GM06990 (cell line): Measurements from ENCODE around the gene ZGPAT.

Source experiments
- DNase-seq: peaks from one replicate; pipeline ENCODE4 v3.0.0-alpha.2; 2011; ENCODE audit not compliant: insufficient read length; ENCODE audit errors: extremely low read depth
- H3K27me3 ChIP-seq: replicated peaks from 2 replicates; pipeline ENCODE4 v1.6.0; 2011; ENCODE audit warnings: low read length; ENCODE audit not compliant: control insufficient read depth, insufficient read depth
- H3K36me3 ChIP-seq: 2 replicates; pipeline ENCODE4 v1.5.1; 2011; ENCODE audit warnings: low read length; ENCODE audit not compliant: control insufficient read depth, insufficient read depth
- H3K4me3 ChIP-seq: replicated peaks from 2 replicates; pipeline ENCODE4 v1.5.1; 2011; ENCODE audit warnings: low read depth, mild to moderate bottlenecking, control low read depth, low read length
- TF ChIP-seq, protein P1 (sequence below): IDR thresholded peaks from 2 replicates; pipeline ENCODE4 v1.5.1; 2011; ENCODE audit warnings: low read length, control low read depth, mild to moderate bottlenecking, inconsistent platforms; ENCODE audit not compliant: insufficient read depth, poor library complexity, severe bottlenecking

The ZGPAT gene

DNA sequence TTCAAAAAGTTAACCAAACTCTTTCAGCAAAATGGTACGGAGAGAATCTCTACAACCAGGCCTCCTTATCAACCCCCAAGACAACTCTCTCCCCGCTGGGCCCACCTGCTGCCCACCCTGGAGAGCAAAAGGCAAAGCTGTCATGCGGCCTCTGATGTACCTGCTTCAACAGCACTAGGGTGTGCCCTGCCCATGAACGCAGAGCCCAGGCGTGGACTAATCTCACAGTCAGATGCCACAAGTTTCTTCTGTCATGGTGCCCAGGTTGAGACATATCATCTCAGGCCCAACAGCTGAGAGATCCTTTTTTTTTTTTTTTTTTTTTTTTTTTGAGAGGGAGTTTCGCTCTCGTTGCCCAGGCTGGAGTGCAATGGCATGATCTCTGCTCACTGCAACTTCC lies 58.1 kb downstream of the ZGPAT start:
- TF ChIP-seq, protein P1, sequence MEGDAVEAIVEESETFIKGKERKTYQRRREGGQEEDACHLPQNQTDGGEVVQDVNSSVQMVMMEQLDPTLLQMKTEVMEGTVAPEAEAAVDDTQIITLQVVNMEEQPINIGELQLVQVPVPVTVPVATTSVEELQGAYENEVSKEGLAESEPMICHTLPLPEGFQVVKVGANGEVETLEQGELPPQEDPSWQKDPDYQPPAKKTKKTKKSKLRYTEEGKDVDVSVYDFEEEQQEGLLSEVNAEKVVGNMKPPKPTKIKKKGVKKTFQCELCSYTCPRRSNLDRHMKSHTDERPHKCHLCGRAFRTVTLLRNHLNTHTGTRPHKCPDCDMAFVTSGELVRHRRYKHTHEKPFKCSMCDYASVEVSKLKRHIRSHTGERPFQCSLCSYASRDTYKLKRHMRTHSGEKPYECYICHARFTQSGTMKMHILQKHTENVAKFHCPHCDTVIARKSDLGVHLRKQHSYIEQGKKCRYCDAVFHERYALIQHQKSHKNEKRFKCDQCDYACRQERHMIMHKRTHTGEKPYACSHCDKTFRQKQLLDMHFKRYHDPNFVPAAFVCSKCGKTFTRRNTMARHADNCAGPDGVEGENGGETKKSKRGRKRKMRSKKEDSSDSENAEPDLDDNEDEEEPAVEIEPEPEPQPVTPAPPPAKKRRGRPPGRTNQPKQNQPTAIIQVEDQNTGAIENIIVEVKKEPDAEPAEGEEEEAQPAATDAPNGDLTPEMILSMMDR = no peak
- H3K27me3 ChIP-seq = no peaks in the 10 kb centered on the region
- H3K36me3 ChIP-seq = no peaks in the 10 kb centered on the region
- H3K4me3 ChIP-seq = no peak overlapping the region
- DNase-seq = no peak

DNA sequence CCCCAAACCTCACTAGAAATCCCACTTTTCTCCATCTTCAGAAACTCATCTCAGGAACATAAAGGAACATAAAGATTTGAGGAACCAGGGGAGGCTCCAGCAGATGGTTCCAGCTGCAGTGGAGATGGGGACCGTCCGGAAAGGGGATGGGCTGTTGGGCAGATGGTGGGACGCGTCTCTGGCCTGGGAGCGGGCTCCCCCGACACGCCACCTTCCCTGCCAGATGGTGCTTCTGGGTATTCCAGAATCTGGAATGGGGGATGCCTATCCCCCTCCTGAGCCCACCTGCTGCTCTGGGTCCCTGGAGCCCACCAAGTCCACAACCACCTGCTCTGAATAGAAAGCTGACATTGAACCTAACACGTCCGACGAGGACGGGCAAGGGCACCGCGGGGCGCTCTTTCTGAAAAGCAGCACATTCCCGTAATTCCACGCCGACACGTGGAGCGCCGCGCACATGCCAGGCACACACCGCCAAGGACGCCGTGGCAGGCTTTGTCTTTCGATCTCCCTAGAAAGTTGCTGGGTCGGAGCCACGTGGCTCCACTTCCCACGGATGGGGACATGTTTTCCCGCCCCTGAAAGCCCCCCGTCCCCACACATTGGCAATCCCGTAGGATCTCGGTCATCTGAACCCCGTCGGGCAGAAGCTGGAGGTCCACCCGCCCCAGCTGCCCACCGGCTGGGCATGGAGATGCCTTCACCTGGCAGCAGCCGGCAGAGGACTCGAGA lies 59.0 kb downstream of the ZGPAT start:
- Histone ChIP-seq H3K4me3 (no peak overlapping the region), H3K27me3 (no peaks in the 10 kb centered on the region), H3K36me3 (no peaks in the 10 kb centered on the region)
- TF ChIP-seq, protein P1 = no peak
- DNase-seq = no peak

DNA sequence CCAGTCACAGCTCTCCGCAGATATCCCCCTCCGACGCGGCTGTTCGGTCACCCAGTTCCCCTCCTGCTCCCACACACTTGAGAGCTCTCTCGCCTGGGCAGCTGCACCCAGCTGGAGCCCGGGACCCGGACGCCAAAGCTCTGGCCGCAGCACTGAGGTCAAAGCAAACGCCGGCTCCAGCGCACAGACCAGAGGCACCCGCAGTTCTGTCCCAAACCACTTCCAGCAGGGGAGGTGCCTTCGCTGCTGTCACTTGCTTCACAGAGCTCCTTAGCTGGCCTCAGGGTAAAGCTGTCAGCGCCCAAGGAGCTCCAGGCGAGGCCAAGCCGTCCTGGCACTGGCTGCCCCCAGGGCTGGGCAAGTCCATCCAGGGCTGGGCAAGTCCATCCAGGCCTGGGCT lies 59.6 kb downstream of the ZGPAT start:
- no peak for DNase-seq
- no peaks in the 10 kb centered on the region for H3K36me3 ChIP-seq
- no peak overlapping the region for H3K4me3 ChIP-seq
- TF ChIP-seq, protein P1 = no peak
- H3K27me3 ChIP-seq = no peaks in the 10 kb centered on the region

DNA sequence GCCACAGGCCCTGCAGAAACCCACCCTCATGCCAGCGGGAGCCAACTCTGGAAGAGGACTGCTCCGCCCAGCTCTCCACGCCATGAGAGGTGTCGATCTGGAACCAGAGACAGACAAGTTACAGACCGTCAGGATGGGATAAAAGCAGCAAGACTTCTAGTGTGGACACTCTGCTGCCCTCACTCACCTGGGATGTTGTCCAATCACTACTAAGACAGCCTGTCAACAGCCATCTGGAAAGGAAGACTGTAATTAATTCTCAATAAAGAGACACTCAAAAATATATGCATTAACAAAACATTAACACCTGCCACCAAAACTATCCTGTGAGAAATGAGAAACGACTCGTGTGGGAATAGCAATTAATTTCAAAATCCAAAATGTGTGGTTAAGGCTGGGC lies 60.0 kb downstream of the ZGPAT start:
- no peak for DNase-seq
- no peaks in the 10 kb centered on the region for H3K27me3 ChIP-seq
- TF ChIP-seq, protein P1 = no peak
- H3K4me3 ChIP-seq = no peak overlapping the region
- H3K36me3 ChIP-seq = no peaks in the 10 kb centered on the region

DNA sequence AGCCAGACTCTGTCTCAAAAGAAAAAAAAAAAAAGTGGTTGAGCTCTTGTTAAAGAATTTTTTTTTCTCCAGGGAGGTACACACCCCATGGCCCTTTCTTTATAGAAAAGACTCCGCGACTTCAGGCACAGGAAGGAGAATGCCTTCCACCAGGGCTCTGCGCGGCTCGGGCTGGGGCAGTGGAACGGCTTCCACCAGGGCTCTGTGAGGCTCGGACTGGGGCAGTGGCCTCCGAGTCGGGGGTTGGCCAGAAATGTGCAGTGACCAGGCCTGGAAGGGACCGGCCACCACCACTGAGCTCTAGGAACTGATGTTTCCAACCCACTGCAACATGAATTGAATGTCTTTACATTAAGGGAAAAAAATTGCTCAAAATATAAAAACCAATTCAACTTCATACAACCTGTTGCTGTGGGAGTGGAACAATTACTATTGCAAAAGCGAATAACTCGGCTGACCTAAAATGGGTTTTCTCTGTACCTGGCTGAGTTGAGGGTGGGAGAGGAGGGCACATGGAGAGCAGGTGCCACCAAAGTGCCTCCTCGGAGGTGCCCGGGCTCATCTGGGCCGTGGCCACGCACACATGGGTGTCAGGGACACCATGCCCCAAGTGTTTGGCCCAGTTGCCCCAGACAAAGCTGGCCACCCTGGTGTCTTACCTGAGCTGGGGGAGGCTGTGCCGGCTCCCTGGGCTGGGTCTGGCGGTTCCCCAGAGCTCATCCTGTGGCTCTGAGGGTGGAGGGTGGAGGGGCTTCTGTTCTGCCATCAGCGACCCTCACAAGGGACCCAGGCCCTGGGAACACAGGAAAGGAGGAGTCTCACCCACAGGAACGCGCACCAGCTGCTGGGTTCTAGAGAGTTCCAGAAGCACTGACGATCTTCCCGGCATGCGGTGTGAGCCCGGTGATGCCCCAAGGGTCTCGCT lies 61.0 kb downstream of the ZGPAT start:
- TF ChIP-seq, protein P1 = no peak
- H3K27me3 ChIP-seq = no peaks in the 10 kb centered on the region
- no peak for DNase-seq
- H3K36me3 ChIP-seq = no peaks in the 10 kb centered on the region
- no peak overlapping the region for H3K4me3 ChIP-seq
